ENCODE measurements around the gene PREX1.

PREX1 gene

GRCh38 chr20:48749437-48749836 is 78.4 kb downstream of the PREX1 start:
- H3K4me1 ChIP-seq (ENCODE audit: insufficient read depth, low read length): peaks cover 20% of the 10 kb centered on the region
- no peaks in the 10 kb centered on the region for H3K9me3 ChIP-seq (ENCODE audit: control insufficient read depth, insufficient read depth, low read length)
- H3K9ac ChIP-seq (ENCODE audit: low read depth, low read length): no peak overlapping the region
- no peaks in the 10 kb centered on the region for H3K36me3 ChIP-seq (ENCODE audit: insufficient read depth, low read length)

- H3K9ac ChIP-seq (ENCODE audit: low read depth, low read length): no peak overlapping the region
- peaks cover 13% of the 10 kb centered on the region for H3K4me1 ChIP-seq (ENCODE audit: insufficient read depth, low read length)
- no peaks in the 10 kb centered on the region for H3K36me3 ChIP-seq (ENCODE audit: insufficient read depth, low read length)
Observed at GRCh38 chr20:48748556-48748955, 79.2 kb downstream of the PREX1 start.

GRCh38 chr20:48747840-48748414 is 79.9 kb downstream of the PREX1 start:
- Histone ChIP-seq H3K9me3 (ENCODE audit: control insufficient read depth, insufficient read depth, low read length) (no peaks in the 10 kb centered on the region), H3K9ac (ENCODE audit: low read depth, low read length) (no peak overlapping the region), H3K36me3 (ENCODE audit: insufficient read depth, low read length) (no peaks in the 10 kb centered on the region), H3K4me1 (ENCODE audit: insufficient read depth, low read length) (peaks cover 13% of the 10 kb centered on the region)

More at GRCh38 chr20:48748556-48748955, 79.2 kb downstream of the PREX1 start:
- H3K9me3 ChIP-seq (ENCODE audit: control insufficient read depth, insufficient read depth, low read length): no peaks in the 10 kb centered on the region

- Histone ChIP-seq H3K9ac (ENCODE audit: low read depth, low read length) (no peak overlapping the region), H3K9me3 (ENCODE audit: control insufficient read depth, insufficient read depth, low read length) (no peaks in the 10 kb centered on the region), H3K4me1 (ENCODE audit: insufficient read depth, low read length) (peaks cover 4% of the 10 kb centered on the region; the same call in 1 of the 2 replicates), H3K36me3 (ENCODE audit: insufficient read depth, low read length) (no peaks in the 10 kb centered on the region)
Observed at GRCh38 chr20:48745330-48745729, 82.5 kb downstream of the PREX1 start.

- Histone ChIP-seq H3K9me3 (ENCODE audit: control insufficient read depth, insufficient read depth, low read length) (no peaks in the 10 kb centered on the region), H3K4me1 (ENCODE audit: insufficient read depth, low read length) (peaks cover 4% of the 10 kb centered on the region; the same call in 1 of the 2 replicates), H3K9ac (ENCODE audit: low read depth, low read length) (no peak overlapping the region), H3K36me3 (ENCODE audit: insufficient read depth, low read length) (no peaks in the 10 kb centered on the region)
Observed at GRCh38 chr20:48744515-48744914, 83.3 kb downstream of the PREX1 start.

- H3K9ac ChIP-seq (ENCODE audit: low read depth, low read length): no peak overlapping the region
- H3K36me3 ChIP-seq (ENCODE audit: insufficient read depth, low read length): no peaks in the 10 kb centered on the region
- H3K9me3 ChIP-seq (ENCODE audit: control insufficient read depth, insufficient read depth, low read length): no peaks in the 10 kb centered on the region
- H3K4me1 ChIP-seq (ENCODE audit: insufficient read depth, low read length): peaks cover 4% of the 10 kb centered on the region; the same call in 1 of the 2 replicates
Observed at GRCh38 chr20:48743807-48744206, 84.0 kb downstream of the PREX1 start.

- no peaks in the 10 kb centered on the region for H3K36me3 ChIP-seq (ENCODE audit: insufficient read depth, low read length)
- no peaks in the 10 kb centered on the region for H3K9me3 ChIP-seq (ENCODE audit: control insufficient read depth, insufficient read depth, low read length)
- peaks cover 4% of the 10 kb centered on the region; the same call in 1 of the 2 replicates for H3K4me1 ChIP-seq (ENCODE audit: insufficient read depth, low read length)
- no peak overlapping the region for H3K9ac ChIP-seq (ENCODE audit: low read depth, low read length)
Observed at GRCh38 chr20:48742912-48743680, 84.7 kb downstream of the PREX1 start.

- Histone ChIP-seq H3K4me1 (ENCODE audit: insufficient read depth, low read length) (no peaks in the 10 kb centered on the region; the same call in 1 of the 2 replicates), H3K36me3 (ENCODE audit: insufficient read depth, low read length) (no peaks in the 10 kb centered on the region), H3K9ac (ENCODE audit: low read depth, low read length) (no peak overlapping the region)
Observed at GRCh38 chr20:48742233-48742632, 85.6 kb downstream of the PREX1 start.

GRCh38 chr20:48741669-48742068 is 86.1 kb downstream of the PREX1 start:
- no peak overlapping the region for H3K9ac ChIP-seq (ENCODE audit: low read depth, low read length)
- H3K36me3 ChIP-seq (ENCODE audit: insufficient read depth, low read length): no peaks in the 10 kb centered on the region
- H3K9me3 ChIP-seq (ENCODE audit: control insufficient read depth, insufficient read depth, low read length): no peaks in the 10 kb centered on the region
- H3K4me1 ChIP-seq (ENCODE audit: insufficient read depth, low read length): no peaks in the 10 kb centered on the region

More at GRCh38 chr20:48742233-48742632, 85.6 kb downstream of the PREX1 start:
- H3K9me3 ChIP-seq (ENCODE audit: control insufficient read depth, insufficient read depth, low read length): no peaks in the 10 kb centered on the region

GRCh38 chr20:48740712-48741111 is 87.1 kb downstream of the PREX1 start:
- no peaks in the 10 kb centered on the region for H3K9me3 ChIP-seq (ENCODE audit: control insufficient read depth, insufficient read depth, low read length)
- no peaks in the 10 kb centered on the region for H3K4me1 ChIP-seq (ENCODE audit: insufficient read depth, low read length)
- H3K36me3 ChIP-seq (ENCODE audit: insufficient read depth, low read length): no peaks in the 10 kb centered on the region
- no peak overlapping the region for H3K9ac ChIP-seq (ENCODE audit: low read depth, low read length)

- Histone ChIP-seq H3K9me3 (ENCODE audit: control insufficient read depth, insufficient read depth, low read length) (no peaks in the 10 kb centered on the region), H3K36me3 (ENCODE audit: insufficient read depth, low read length) (no peaks in the 10 kb centered on the region), H3K9ac (ENCODE audit: low read depth, low read length) (no peak overlapping the region), H3K4me1 (ENCODE audit: insufficient read depth, low read length) (no peaks in the 10 kb centered on the region)
Observed at GRCh38 chr20:48740292-48740649, 87.5 kb downstream of the PREX1 start.

- Histone ChIP-seq H3K4me1 (ENCODE audit: insufficient read depth, low read length) (no peaks in the 10 kb centered on the region), H3K9ac (ENCODE audit: low read depth, low read length) (no peak overlapping the region), H3K36me3 (ENCODE audit: insufficient read depth, low read length) (no peaks in the 10 kb centered on the region), H3K9me3 (ENCODE audit: control insufficient read depth, insufficient read depth, low read length) (no peaks in the 10 kb centered on the region)
Observed at GRCh38 chr20:48739395-48740291, 88.2 kb downstream of the PREX1 start.

- H3K4me1 ChIP-seq (ENCODE audit: insufficient read depth, low read length): no peaks in the 10 kb centered on the region
- H3K9ac ChIP-seq (ENCODE audit: low read depth, low read length): no peak overlapping the region
- no peaks in the 10 kb centered on the region for H3K36me3 ChIP-seq (ENCODE audit: insufficient read depth, low read length)
- no peaks in the 10 kb centered on the region for H3K9me3 ChIP-seq (ENCODE audit: control insufficient read depth, insufficient read depth, low read length)
Observed at GRCh38 chr20:48738399-48739304, 89.1 kb downstream of the PREX1 start.

- H3K4me1 ChIP-seq (ENCODE audit: insufficient read depth, low read length): no peaks in the 10 kb centered on the region
- H3K9ac ChIP-seq (ENCODE audit: low read depth, low read length): no peak overlapping the region
- H3K36me3 ChIP-seq (ENCODE audit: insufficient read depth, low read length): no peaks in the 10 kb centered on the region
- H3K9me3 ChIP-seq (ENCODE audit: control insufficient read depth, insufficient read depth, low read length): no peaks in the 10 kb centered on the region
Observed at GRCh38 chr20:48738094-48738398, 89.8 kb downstream of the PREX1 start.
